ENCODE data around the gene DIS3L2.

DNA sequence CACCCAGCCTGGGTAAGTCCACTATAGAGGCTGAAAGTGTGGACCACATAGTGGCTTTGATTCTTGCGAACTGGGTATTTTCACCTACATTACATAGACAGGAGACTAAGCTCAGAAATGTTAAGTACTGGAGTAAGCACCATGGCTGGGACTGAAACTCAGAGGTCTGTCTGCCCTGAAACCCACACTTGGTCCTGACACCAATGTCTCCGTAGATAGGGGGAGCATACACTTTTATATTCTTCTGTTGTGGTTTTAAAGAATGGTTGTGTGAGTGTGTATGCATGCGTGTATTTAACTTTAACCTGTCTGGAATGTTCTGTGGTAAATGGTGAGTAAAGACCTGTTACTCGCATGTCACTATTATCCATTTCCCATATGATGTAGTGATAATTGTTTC is 25.0 kb upstream of the DIS3L2 start:
- no peak for TF ChIP-seq CTCF (IDR thresholded peaks at IDR 0.05)
- no peak for TF ChIP-seq ZFX (IDR thresholded peaks at IDR 0.05; ENCODE audit: borderline replicate concordance)
